HL-60 (cell line): ENCODE data around the gene ZNF692.

ENCODE experiments used
- CTCF ChIP-seq: IDR thresholded peaks from one replicate; pipeline ENCODE4 v1.5.1; 2011; ENCODE audit warnings: low read length, control low read depth, inconsistent platforms; ENCODE audit not compliant: insufficient read depth
- POLR2AphosphoS5 ChIP-seq: IDR thresholded peaks from 2 replicates; pipeline ENCODE4 v1.6.1; 2012; ENCODE audit warnings: low read depth

GRCh38 chr1:248861616-248862015 lies 2.7 kb upstream of the ZNF692 start:
- TF ChIP-seq POLR2AphosphoS5: no peak
- TF ChIP-seq CTCF: no peak
